IPS-15b (cell line): Measurements from ENCODE around the gene NRBF2.

Experiments used
- H3K27me3 ChIP-seq: one replicate; pipeline ENCODE4 v1.6.1; 2013; ENCODE audit warnings: low read length; ENCODE audit not compliant: control insufficient read depth, insufficient read depth
- H3K36me3 ChIP-seq: one replicate; pipeline ENCODE4 v1.6.1; 2013; ENCODE audit warnings: low read length; ENCODE audit not compliant: control insufficient read depth, insufficient read depth
- H3K4me1 ChIP-seq: one replicate; pipeline ENCODE4 v1.6.1; 2013; ENCODE audit warnings: mild to moderate bottlenecking, low read length; ENCODE audit not compliant: control insufficient read depth, insufficient read depth
- H3K4me3 ChIP-seq: one replicate; pipeline ENCODE4 v1.5.1; 2013; ENCODE audit warnings: low read depth, low read length
- H3K9ac ChIP-seq: one replicate; pipeline ENCODE4 v1.6.1; 2013; ENCODE audit warnings: low read depth, mild to moderate bottlenecking, low read length
- H3K9me3 ChIP-seq: one replicate; pipeline ENCODE4 v1.6.1; 2013; ENCODE audit warnings: mild to moderate bottlenecking, low read length; ENCODE audit not compliant: control insufficient read depth, insufficient read depth

Gene NRBF2

DNA sequence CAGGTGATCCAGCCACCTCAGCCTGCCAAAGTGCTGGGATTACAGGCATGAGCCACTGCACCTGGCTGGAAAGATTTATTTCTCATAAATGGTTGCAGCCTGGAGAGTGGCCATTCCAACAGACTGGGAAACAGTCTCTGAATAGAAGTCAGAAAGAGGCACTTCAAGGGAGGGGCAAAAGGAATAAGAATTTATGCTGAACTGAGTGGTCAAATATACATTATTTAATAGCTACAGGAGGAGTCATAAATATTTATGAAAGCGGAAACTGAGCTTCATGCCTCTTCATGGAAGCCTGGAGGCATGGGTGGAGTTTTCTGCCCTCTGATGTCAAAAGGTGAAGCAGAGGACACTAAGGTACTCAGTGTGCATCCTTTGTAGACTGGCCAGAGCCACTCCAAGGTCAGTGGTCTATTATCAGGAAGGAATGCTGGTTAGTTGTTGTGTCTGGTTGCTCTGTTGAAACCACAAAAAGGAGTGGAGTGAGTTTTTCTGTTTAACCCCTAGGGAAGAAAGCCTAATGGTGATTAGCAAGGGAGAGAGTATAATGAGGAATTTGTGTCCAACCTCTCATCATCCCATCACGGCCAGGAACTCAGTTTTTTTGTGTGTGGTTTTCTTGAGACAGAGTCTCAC is 9.3 kb upstream of the NRBF2 start:
- Histone ChIP-seq H3K36me3 (no peaks in the 10 kb centered on the region), H3K9me3 (peaks cover 3% of the 10 kb centered on the region), H3K27me3 (no peaks in the 10 kb centered on the region)

DNA sequence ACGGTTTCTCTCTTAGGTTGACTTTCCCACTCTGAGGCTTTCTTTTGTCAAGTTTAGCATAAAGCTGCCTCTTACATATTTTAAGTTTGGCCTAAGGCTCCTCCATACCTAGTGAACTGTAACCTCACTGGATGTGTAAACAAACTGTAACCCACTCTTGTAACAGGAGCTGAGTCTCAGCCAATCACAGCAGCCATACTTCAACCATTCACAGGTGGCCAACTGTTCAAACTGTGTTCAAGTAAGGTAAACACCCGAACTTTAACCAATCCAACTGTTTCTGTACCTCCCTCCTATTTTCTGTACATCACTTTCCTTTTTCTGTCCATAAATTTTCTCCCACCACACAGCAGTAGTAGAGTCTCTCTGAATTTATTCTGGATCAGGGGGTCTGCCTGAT is 7.7 kb upstream of the NRBF2 start:
- Histone ChIP-seq H3K4me1 (no peaks in the 10 kb centered on the region), H3K27me3 (no peaks in the 10 kb centered on the region), H3K9ac (no peak overlapping the region), H3K9me3 (peaks cover 3% of the 10 kb centered on the region), H3K36me3 (no peaks in the 10 kb centered on the region), H3K4me3 (no peak overlapping the region)

More for the DNA sequence above, 9.3 kb upstream of the NRBF2 start:
- H3K4me3 ChIP-seq, result no peak overlapping the region
- H3K4me1 ChIP-seq, result no peaks in the 10 kb centered on the region
- H3K9ac ChIP-seq, result no peak overlapping the region

- no peaks in the 10 kb centered on the region for H3K9me3 ChIP-seq
- no peak overlapping the region for H3K9ac ChIP-seq
- H3K27me3 ChIP-seq, result no peaks in the 10 kb centered on the region
- H3K4me3 ChIP-seq, result no peak overlapping the region
- peaks cover 1% of the 10 kb centered on the region for H3K36me3 ChIP-seq
- H3K4me1 ChIP-seq, result no peaks in the 10 kb centered on the region
Observed at GRCh38 chr10:63128443-63128842, 4.7 kb upstream of the NRBF2 start.

GRCh38 chr10:63129888-63130287 is 3.2 kb upstream of the NRBF2 start:
- Histone ChIP-seq H3K27me3 (no peaks in the 10 kb centered on the region), H3K9ac (no peak overlapping the region), H3K36me3 (peaks cover 2% of the 10 kb centered on the region)

DNA sequence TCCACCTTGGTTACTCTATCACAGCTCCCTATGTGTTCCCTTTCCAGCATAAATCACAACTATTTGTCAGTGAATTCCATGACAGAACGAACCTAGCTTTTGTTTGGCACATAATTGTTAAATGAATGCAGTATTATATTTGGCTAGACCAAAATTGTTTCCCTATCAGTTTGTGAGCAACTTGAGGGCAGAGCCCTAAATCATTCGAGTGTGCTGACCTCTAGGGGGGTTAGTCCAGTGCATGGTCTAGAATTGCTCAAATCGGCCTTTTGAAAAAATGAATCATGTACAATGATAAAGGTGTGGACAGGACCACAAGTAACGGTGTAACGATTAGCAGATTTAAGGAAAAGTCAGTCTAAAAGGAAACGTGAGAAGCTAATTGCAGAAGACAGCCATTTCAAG is 475 bp upstream of the NRBF2 start:
- Histone ChIP-seq H3K36me3 (peaks cover 2% of the 10 kb centered on the region), H3K9me3 (no peaks in the 10 kb centered on the region), H3K9ac (no peak overlapping the region), H3K4me3 (peak overlapping the region; percentile 92), H3K27me3 (no peaks in the 10 kb centered on the region), H3K4me1 (peaks cover 6% of the 10 kb centered on the region)

More at GRCh38 chr10:63129888-63130287, 3.2 kb upstream of the NRBF2 start:
- H3K4me1 ChIP-seq, result peaks cover 6% of the 10 kb centered on the region
- H3K9me3 ChIP-seq, result no peaks in the 10 kb centered on the region
- no peak overlapping the region for H3K4me3 ChIP-seq

GRCh38 chr10:63133821-63134557 is 861 bp downstream of the NRBF2 start:
- Histone ChIP-seq H3K4me3 (peak overlapping the region; percentile 92), H3K36me3 (peaks cover 2% of the 10 kb centered on the region), H3K27me3 (no peaks in the 10 kb centered on the region), H3K9me3 (no peaks in the 10 kb centered on the region), H3K9ac (peak overlapping the region; percentile 90), H3K4me1 (peaks cover 6% of the 10 kb centered on the region)

- H3K36me3 ChIP-seq, result peaks cover 11% of the 10 kb centered on the region
- no peak overlapping the region for H3K4me3 ChIP-seq
- no peak overlapping the region for H3K9ac ChIP-seq
- no peaks in the 10 kb centered on the region for H3K9me3 ChIP-seq
- no peaks in the 10 kb centered on the region for H3K27me3 ChIP-seq
- peaks cover 6% of the 10 kb centered on the region for H3K4me1 ChIP-seq
Observed at GRCh38 chr10:63137306-63137705, 4.2 kb downstream of the NRBF2 start.

GRCh38 chr10:63140077-63140476 is 6.9 kb downstream of the NRBF2 start:
- H3K36me3 ChIP-seq, result peaks cover 9% of the 10 kb centered on the region
- no peaks in the 10 kb centered on the region for H3K27me3 ChIP-seq
- H3K9ac ChIP-seq, result no peak overlapping the region
- no peaks in the 10 kb centered on the region for H3K9me3 ChIP-seq
- H3K4me3 ChIP-seq, result no peak overlapping the region
- H3K4me1 ChIP-seq, result no peaks in the 10 kb centered on the region

DNA sequence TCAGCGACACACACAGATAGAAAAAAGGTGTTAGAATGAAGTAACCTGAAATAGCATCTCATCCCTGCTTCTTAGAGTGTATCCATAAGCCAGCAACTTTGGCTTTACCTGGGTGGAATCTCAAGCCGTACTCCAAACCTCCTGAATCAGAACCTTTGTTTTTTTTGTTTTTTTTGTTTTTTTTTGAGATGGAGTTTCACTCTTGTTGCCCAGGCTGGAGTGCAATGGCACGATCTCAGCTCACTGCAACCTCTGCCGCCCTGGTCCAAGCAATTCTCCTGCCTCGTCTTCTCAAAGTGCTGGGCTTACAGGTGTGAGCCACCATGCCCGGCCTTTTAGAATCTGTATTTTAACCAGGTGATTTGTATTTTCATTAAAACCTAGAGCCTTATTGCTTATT is 9.0 kb downstream of the NRBF2 start:
- Histone ChIP-seq H3K9ac (no peak overlapping the region), H3K27me3 (no peaks in the 10 kb centered on the region), H3K4me1 (peaks cover 7% of the 10 kb centered on the region), H3K4me3 (no peak overlapping the region), H3K36me3 (peaks cover 9% of the 10 kb centered on the region), H3K9me3 (no peaks in the 10 kb centered on the region)

DNA sequence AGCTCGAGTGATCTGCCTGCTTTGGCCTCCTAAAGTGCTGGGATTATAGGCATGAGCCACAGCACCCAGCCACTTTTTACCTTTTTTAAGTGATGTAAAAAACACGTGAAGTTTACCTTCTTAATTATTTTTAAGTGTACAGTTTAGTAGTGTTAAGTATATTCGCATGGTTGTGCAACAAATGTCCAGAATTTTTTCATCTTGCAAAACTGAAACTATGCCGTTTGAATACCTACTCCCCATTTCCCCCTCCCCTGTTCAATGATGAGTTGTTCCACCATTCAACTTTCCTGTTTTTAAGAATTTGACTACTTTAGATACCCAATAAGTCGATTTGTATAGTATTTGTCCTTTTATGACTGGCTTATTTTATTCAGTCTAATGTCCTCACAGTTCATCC is 10.9 kb downstream of the NRBF2 start:
- no peak overlapping the region for H3K9ac ChIP-seq

DNA sequence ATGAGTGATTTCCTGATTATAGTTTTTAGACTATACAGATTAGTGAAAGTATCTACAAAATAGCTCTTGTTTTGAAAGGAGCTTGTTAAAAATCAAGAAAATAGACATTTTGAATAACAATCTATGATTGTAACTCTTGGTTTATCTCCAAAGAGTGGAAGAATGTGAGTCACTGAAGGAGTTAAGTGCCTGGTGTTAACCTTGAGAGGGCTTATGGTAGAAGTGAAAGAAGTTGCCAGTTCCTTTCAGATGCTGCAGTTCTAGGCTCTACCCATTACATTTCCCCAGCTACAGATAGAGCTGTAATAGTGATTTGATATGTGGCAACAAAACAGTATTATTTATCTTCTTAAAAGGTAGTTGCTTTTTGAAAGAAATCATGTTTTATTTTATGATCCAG is 12.7 kb downstream of the NRBF2 start:
- Histone ChIP-seq H3K9ac (no peak overlapping the region), H3K4me3 (no peak overlapping the region), H3K4me1 (peaks cover 7% of the 10 kb centered on the region), H3K9me3 (no peaks in the 10 kb centered on the region), H3K27me3 (no peaks in the 10 kb centered on the region), H3K36me3 (no peaks in the 10 kb centered on the region)

More for the DNA sequence above, 10.9 kb downstream of the NRBF2 start:
- no peaks in the 10 kb centered on the region for H3K9me3 ChIP-seq
- H3K4me3 ChIP-seq, result no peak overlapping the region
- H3K27me3 ChIP-seq, result no peaks in the 10 kb centered on the region
- peaks cover 7% of the 10 kb centered on the region for H3K4me1 ChIP-seq
- peaks cover 9% of the 10 kb centered on the region for H3K36me3 ChIP-seq

GRCh38 chr10:63146503-63146902 is 13.4 kb downstream of the NRBF2 start:
- H3K36me3 ChIP-seq, result no peaks in the 10 kb centered on the region
- H3K4me3 ChIP-seq, result no peak overlapping the region

More at GRCh38 chr10:63146503-63146902, 13.4 kb downstream of the NRBF2 start:
- Histone ChIP-seq H3K9me3 (no peaks in the 10 kb centered on the region), H3K4me1 (peaks cover 7% of the 10 kb centered on the region), H3K27me3 (no peaks in the 10 kb centered on the region), H3K9ac (no peak overlapping the region)
